Activated T-cell treated with anti-CD3 and anti-CD28 coated beads for 4 hours (primary cell): ENCODE measurements around the gene IL1F10.
A peak's percentile ranks its signal among the peaks of the same experiment; 100 is the strongest.

Experiments
- DNase-seq: peaks from one replicate; pipeline ENCODE4 v3.0.0-alpha.2; 2020

The IL1F10 gene

DNA sequence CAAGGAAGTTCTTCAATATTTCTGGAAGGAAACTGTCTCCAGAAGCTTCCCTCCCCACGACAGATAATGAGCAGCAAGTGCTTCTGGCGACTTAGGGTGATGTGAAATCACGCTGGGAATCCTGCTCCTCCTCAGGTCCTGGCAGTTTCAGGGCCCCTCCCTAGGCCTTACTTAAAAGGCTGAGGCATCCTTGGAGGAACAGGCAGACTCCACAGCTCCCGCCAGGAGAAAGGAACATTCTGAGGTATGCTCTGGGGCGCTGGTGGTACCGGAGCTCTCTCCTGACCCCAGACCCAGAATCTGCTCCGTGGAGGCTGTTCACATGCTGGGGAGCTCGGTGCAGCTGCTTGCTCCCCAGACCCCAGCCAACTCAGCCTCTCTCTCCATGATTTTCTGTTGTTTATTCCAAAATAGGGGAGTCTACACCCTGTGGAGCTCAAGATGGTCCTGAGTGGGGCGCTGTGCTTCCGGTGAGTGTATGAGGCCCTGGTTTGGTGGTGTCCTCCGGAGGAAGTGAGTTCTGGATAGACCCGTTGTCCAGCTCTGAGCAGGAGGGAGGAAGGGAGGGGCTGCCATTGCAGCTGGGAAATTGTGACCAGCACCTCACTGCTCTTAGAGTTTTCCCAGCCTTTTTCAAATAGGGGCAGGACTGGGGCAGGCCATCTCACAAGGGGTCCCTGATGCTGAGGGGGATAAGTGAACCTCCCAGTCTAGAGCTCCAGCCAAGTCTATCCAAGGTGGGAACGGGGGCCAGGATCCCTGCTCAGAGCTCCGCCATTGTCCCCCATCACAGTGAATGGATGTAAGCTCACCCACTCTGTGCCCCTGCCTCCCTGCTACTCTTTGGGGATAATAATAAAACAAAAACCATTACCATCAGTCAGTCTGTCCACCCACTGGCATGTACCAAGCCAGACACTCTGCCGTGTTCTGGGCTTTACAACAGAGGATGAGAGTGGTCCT is 8.5 kb upstream of the IL1F10 start, which contains the start of gene IL36RN:
Gene IL36RN, plus strand, starts transcription at position 201 of the 963 bp plus-strand sequence. Its CDS starts 241 bp downstream, at position 442.
- DNase-seq, result no peak

DNA sequence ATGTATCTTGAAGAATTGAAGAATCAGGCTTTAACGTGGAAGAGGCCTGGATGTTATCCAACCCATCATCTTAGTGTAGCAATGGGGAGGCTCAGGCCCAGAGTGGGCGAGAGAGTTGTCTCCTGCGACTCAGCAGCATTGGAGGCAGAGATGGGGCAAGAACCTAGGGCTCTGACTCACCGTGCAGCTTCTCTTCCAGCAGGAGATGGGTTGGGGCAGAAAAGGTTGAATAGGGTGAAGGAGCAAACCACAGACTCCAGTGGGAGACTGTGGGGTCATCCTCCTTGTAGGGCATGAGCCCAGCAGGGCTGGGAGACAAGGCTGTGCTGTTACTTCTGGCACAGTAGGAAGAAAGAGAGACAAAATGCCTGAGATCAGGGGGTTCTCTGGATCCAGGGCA is 7.4 kb upstream of the IL1F10 start:
- no peak for DNase-seq

DNA sequence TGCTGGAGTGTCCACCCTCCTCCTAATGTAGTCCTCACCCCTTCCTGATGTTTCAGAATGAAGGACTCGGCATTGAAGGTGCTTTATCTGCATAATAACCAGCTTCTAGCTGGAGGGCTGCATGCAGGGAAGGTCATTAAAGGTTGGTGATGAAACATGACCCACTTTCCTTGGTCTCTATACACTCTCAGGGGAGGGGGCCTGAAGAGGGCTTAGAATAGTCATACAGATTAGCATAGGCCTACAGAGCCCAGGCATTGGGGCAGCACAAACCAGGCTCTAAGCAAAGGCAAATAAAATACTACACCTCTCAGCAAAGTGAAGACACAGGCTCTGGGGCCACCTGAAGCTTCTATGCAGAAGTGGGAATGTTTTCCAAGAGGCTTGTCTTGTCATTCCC is 7.0 kb upstream of the IL1F10 start:
- DNase-seq, result no peak

DNA sequence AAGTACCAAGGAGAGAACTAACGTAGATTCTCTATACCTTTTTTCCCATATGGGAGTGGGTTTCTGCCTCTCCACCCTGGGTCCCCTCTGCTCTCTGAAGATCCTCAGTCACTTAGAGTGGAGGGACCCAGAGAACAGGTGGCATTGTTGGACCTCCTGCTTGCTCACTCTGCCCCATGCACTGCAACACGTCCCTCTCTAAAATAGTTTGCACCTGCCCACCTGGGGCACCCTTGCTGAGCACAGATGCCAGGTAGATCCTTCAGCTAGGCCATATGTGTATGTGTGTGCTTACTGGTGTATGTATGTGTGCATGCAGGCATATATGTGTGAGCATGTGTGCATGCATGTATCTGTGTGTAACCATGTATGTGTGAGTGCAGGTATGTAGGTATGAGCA is 6.5 kb upstream of the IL1F10 start:
- no peak for DNase-seq

DNA sequence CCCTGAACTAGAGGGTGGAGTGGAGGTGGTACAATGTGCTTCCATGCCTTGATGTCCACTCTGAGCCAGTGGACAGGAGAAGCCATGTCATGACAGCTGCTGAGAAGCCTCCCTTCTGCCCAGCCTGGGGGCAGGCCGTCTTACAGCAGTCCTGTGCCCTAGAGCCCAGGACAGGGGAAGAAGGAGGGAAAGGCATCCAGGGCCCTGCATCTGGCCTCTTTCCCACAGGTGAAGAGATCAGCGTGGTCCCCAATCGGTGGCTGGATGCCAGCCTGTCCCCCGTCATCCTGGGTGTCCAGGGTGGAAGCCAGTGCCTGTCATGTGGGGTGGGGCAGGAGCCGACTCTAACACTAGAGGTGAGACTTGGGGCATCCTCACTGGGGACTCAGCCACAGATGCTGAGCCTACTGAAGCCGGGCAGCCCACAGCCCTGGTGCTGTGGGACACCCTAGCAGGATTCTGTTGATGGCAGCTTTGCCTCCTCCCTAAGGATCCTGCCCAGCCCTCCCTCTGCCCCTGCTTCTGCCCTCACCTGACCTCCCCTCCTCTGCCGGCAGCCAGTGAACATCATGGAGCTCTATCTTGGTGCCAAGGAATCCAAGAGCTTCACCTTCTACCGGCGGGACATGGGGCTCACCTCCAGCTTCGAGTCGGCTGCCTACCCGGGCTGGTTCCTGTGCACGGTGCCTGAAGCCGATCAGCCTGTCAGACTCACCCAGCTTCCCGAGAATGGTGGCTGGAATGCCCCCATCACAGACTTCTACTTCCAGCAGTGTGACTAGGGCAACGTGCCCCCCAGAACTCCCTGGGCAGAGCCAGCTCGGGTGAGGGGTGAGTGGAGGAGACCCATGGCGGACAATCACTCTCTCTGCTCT is 5.6 kb upstream of the IL1F10 start:
- no peak for DNase-seq

DNA sequence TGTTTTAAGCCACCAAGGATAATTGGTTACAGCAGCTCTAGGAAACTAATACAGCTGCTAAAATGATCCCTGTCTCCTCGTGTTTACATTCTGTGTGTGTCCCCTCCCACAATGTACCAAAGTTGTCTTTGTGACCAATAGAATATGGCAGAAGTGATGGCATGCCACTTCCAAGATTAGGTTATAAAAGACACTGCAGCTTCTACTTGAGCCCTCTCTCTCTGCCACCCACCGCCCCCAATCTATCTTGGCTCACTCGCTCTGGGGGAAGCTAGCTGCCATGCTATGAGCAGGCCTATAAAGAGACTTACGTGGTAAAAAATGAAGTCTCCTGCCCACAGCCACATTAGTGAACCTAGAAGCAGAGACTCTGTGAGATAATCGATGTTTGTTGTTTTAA is 3.5 kb upstream of the IL1F10 start:
- no peak for DNase-seq

DNA sequence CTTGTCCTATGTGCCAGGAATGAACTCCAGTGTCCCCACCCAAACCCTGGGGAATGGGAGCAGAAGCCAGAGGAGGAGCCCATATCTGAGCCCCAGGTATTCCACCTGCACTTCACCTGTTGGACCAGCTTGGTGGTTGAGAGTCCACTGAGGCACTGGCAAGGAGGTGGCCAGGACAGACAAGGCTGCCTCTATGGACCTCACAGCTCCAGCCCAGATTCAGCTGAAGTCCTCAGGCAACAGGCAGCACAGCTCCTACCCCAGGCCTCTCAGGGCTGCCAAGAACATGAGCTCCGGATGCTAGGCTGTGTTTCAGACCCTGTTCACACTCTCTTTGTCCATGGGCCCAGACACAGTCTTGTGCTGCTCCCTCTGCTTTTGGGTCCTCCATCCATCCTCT is 2.9 kb upstream of the IL1F10 start:
- no peak for DNase-seq

DNA sequence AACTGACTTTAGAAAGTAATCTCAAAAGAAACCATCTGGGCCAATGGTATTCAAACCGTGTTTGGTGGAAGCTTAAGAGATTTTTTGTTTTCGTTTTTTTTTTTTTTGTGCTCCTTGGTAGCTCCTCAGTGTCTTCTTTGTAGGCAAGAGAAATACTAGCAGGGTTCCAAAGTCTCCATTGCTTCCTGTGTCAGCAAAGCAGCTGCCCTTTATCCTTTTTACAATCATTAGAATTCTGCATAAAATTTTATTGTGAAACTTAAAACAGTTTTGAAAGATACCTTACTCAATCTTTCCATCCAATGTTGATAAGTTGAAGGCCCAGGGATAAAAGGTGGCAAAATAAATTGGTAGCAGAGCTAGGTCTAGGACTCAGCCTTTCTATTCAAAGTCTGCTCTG is 479 bp downstream of the IL1F10 start:
- DNase-seq, result no peak

DNA sequence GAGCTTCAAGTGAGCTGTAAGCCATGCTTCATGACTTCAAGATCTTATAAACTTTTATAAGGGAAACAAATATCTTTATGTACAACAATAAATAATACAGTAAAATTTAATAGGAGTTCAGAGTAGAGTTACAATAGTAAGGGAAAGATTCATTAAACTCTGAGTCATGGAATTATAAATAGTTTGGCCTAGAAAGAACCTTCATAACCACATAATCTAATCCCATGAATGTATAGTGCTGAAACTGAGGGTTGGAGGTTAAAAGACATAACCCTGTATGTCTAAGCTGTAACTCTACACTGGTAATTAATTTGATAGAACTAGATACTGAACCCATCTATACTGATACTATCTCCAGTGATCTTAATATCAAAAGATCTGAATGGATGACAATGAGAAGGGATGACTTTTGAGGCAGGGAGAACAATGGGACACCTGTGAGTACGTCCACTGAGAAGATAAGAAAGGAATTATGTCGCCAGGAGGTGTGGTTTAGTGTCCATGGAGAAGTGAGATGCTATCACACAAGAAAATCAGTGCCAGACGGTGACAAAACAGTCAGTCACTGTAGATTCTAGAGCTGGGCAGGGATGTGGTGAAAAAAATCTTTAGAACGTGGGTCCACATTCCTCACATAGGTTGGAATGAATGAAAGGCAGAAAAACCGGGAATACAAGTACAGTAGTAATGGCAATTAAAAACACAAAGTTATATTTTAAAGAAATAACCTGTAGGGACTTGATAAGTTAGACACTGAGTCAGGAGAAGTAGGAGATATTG is 1.1 kb downstream of the IL1F10 start:
- DNase-seq, result no peak

DNA sequence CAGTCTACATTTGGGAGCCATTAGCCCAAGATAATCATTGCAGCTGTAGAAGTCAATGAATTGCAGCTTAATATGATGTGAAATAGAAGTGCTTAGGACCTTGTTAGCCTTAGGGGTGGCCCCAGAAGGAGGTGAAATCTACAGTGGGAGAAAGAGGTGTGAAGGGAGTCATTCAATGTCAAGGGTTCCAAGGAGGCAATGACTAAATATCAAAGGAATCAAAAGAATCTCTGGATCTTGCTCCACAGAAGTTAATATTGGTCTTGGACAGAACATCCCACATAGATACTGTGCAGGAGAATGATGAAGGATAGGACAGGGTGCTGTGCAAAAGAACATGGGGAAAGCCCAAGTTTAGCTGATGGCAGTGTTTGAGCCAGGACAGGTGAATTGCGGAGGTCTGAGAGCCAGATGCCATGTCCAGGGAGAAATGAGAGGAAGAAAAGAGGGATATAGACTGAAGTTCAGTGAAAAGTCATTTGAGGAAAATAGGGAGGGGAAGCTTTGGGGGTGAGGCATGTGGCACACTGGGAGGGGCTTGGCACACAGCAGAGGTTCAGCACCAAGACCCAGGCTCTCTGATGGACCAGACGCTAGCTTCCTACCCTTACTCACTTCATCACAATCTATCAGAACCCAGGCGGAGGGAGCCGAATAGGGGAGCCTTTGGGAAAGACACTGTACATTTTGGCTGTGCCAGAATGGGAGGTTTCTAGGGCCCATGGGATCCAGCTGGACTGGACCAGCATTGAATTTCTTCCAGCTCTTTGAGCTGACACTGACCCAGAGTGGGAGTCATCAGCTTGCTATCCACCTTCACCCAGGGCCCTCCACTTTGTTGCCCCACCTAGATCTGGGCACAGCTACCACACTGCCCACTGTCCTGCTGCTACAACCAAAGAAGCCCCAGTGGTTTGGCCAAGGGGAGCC is 2.2 kb downstream of the IL1F10 start:
- no peak for DNase-seq

DNA sequence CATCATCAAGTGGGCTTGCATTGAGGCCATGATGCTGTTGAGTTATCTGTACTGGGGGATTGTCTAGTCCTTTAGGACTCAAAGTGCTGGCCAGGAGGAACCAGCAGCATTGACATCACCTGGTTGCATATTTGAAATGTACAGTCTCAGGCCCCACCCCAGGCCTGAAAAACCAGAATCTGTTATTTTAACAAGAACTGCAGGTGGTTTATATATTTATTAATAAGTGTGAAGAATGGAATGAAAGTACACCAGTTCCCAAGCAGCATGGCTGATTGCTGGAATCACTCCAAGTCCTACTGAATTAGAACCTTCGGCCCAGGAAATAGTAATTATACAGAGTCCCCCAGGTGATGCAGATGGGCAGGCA is 2.8 kb downstream of the IL1F10 start:
- no peak for DNase-seq

DNA sequence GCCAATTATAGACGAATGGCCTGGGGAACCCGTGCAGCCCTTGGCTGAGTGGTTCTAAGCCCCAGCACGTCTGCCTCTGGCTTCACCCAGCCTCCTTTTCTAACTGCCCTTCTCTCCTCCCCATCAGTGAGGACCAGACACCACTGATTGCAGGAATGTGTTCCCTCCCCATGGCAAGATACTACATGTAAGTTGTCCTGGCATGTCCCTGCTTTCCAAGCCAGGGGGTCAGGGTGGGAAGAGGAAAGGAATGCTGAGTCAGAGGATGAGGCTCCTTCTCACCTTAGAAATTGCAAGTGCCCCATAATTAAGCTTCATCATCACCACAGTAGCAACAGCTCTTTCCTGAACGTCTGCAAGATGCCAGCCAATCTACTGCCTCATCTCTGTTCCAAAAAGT is 4.8 kb downstream of the IL1F10 start:
- DNase-seq, result no peak

DNA sequence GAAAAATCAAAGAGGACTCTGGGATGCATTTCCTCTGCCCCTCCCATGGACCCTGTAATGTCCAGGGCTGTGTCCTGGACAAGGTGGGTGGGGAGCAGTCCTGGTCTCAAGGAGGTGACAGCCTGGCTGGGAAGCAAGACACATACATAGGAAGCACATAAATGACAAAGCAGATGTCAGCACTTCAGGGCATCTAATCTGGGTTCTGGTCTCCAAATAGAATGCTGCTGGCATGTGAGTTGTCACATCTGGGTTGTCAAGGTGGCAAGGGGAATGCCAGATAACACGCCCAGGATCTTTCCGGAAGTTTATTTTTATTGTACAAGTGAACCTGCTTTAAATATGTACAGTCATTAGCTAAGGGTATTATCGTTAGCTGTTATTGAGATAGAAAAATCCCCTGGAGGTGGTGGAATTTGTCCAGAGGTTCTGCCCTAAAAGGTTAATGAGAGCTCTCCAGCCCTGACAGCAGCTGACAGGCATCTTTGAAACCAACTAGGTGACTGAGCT is 5.6 kb downstream of the IL1F10 start:
- DNase-seq, result no peak

DNA sequence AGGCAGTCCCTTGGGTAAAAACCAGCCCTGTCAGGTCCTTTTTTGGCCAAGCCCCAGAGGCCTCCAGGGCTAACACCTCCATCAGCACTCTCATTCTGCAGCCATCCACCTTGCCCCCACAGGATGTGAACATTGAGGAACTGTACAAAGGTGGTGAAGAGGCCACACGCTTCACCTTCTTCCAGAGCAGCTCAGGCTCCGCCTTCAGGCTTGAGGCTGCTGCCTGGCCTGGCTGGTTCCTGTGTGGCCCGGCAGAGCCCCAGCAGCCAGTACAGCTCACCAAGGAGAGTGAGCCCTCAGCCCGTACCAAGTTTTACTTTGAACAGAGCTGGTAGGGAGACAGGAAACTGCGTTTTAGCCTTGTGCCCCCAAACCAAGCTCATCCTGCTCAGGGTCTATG is 7.3 kb downstream of the IL1F10 start:
- DNase-seq, result no peak

DNA sequence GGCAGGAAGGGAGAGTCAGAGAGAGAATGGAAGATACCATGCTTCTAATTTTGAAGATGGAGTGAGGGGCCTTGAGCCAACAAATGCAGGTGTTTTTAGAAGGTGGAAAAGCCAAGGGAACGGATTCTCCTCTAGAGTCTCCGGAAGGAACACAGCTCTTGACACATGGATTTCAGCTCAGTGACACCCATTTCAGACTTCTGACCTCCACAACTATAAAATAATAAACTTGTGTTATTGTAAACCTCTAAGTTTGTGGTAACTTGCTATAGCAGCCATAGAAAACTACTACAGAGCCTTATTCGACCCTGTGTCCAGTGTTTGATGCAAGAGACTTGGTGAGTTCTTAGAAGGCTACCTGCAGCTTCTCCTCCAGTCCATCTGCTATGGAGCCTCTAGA is 7.8 kb downstream of the IL1F10 start:
- DNase-seq, result no peak

DNA sequence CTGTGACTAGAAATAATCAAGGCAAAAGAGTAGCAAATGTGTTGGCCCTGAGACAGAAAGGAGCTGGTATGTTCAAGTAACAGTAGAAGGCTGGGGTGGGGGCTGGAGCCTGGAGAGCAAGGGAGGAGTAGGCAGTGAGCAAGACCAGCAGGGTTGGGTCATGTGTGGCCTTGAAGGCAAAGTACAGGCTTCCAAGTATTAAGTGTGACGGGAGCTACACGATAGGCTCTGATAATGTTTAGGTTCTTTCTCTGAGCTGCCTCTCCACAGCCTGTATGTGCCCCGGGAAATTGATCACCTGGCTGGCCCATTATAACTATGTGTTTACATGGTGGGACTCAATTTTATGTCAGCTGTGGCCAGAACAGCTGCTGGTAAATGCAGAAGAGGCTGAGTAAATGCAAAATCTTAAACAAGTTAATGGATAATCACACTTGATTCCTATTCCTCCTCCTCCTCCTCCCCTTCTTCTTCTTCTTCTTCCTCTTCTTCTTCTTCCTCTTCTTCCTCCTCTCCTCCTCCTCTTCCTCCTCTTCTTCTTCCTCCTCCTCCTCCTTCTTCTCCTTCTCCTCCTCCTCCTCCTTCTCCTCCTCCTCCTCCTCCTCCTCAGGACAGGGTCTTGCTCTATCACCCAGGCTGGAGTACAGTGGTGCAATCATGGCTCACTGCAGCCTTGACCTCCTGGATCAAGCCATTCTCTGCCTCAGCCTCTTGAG is 9.3 kb downstream of the IL1F10 start:
- no peak for DNase-seq

DNA sequence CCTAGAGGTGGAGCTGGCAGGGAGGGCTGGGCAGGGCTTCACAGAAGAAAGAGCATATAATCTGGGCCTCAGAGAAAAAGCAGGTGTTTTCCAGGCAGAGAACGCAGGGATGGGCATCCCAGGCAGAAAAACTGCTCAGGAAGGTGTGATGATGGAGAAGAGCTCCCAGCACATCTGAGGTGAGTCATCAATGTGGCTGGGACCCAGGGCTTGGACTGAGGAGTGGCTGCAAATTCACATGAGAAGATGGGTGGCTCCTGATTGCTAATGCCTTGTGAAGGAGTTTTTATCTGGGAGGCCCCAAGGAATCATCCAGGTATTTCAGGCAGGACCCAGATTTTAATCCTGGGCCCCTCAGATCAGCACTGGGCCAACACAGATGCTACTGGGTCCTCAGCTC is 10.2 kb downstream of the IL1F10 start:
- DNase-seq, result no peak

DNA sequence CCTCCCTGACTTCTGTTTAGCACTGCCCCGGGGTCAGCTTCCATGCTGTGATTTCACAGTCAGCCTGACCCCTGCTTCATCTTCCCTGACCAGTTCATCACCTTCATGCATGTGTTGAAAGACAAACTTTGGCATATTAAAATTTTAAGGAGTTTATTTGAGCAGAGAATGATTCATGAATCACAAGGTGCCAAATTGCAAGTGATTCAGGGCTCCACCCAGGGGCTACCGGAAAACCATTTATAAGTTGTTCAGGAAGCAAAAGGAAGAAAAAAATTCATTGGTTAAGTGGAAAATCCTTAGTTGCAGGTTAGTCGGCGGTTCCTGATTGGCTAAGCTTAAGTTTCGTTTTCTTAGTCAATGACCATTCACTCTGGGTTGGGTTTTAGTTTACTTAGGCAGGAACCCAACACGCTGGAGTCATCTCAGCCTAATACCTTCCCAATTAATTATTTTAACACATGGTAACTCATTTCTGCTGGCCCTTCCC is 10.6 kb downstream of the IL1F10 start:
- no peak for DNase-seq

DNA sequence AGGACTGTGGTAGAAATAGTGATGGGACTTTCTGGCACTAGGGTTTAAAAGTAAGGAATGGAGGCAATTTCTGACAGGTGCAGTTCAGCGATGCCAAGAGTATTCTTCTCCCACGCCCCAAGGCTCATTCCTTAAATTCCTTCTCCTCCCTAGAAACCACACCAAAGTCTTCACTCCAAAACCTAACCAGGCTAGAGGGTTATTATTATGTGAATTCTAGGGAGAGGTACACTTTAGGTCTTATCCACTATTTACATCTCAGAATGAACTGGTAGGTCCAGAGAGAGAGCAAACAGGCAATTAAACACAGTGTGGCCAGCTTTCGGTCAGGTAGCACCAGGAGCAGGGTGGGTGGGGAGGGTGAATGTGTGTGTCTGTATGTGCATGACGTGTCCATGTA is 11.4 kb downstream of the IL1F10 start:
- DNase-seq, result no peak

DNA sequence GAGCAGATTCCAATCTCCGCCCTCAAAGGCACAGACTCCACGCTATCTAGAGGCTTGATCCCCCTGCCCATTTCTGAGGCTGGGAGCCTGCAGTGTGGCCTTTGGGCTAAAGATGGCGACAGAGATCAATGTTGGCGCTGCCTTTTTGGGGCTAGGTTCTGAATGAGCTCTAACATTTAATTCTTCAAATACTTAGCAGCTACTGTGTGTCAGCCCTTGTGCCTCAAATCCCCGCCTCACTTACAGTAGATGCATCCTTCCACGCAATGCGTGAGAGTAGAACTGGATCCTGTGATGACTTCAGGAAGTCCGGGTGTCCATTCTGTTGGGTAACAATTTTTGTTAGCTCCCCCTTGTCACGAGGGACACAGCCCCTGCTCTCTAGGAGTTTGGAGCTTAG is 12.4 kb downstream of the IL1F10 start:
- peak; percentile 32 for DNase-seq
